Ishikawa (cell line): ENCODE measurements around the gene RAB6C.

Experiments used
- CEBPB ChIP-seq: IDR thresholded peaks from 2 replicates; pipeline ENCODE4 v1.6.1; 2012
- CREB1 ChIP-seq: IDR thresholded peaks from 2 replicates; pipeline ENCODE4 v1.6.1; 2012; ENCODE audit warnings: low read depth
- TAF1 ChIP-seq: IDR thresholded peaks from 2 replicates; pipeline ENCODE4 v1.6.1; 2012; ENCODE audit warnings: low read depth, mild to moderate bottlenecking
- TF ChIP-seq, protein P1 (sequence below): IDR thresholded peaks from 2 replicates; pipeline ENCODE4 v1.6.1; 2012; ENCODE audit warnings: low read depth, mild to moderate bottlenecking

GRCh38 chr2:129930451-129930850, 49.0 kb upstream of the RAB6C start:
- no peak for TF ChIP-seq TAF1
- TF ChIP-seq CEBPB, result no peak
- TF ChIP-seq, protein P1, sequence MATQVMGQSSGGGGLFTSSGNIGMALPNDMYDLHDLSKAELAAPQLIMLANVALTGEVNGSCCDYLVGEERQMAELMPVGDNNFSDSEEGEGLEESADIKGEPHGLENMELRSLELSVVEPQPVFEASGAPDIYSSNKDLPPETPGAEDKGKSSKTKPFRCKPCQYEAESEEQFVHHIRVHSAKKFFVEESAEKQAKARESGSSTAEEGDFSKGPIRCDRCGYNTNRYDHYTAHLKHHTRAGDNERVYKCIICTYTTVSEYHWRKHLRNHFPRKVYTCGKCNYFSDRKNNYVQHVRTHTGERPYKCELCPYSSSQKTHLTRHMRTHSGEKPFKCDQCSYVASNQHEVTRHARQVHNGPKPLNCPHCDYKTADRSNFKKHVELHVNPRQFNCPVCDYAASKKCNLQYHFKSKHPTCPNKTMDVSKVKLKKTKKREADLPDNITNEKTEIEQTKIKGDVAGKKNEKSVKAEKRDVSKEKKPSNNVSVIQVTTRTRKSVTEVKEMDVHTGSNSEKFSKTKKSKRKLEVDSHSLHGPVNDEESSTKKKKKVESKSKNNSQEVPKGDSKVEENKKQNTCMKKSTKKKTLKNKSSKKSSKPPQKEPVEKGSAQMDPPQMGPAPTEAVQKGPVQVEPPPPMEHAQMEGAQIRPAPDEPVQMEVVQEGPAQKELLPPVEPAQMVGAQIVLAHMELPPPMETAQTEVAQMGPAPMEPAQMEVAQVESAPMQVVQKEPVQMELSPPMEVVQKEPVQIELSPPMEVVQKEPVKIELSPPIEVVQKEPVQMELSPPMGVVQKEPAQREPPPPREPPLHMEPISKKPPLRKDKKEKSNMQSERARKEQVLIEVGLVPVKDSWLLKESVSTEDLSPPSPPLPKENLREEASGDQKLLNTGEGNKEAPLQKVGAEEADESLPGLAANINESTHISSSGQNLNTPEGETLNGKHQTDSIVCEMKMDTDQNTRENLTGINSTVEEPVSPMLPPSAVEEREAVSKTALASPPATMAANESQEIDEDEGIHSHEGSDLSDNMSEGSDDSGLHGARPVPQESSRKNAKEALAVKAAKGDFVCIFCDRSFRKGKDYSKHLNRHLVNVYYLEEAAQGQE, result no peak
- no peak for TF ChIP-seq CREB1
